Stimulated activated CD4-positive, alpha-beta T cell treated with anti-CD3 and anti-CD28 coated beads, Interleukin-1b, Interleukin-23, amount 100 ng/mL, for 4 hours (primary cell): ENCODE results near the gene ZNF155.
"Not testable (repeated sequence)": the region's sequence is repeated elsewhere in the genome, so short reads cannot be mapped to it uniquely, and the experiment has no call there.

ENCODE experiments used
- DNase-seq, 2 donors: peaks; one replicate each; pipeline ENCODE4 v3.0.0-alpha.2; 2020; ENCODE audit warnings: low read depth in 2 of 2

Gene ZNF155

GRCh38 chr19:43983912-43984686, at the start of gene ZNF155:
Gene ZNF155, plus strand, starts transcription at chr19:43984188. Its CDS starts 4,356 bp downstream, at chr19:43988544.
- peak; percentile 47 to 48 for DNase-seq

GRCh38 chr19:43934985-43935708, 48.8 kb upstream of the ZNF155 start, which contains the start of gene ZNF45:
Gene ZNF45, minus strand, starts transcription at chr19:43935282. Its CDS starts 13,097 bp downstream, at chr19:43922185.
- DNase-seq = peak; percentile 83

- DNase-seq = no peak
Measured at GRCh38 chr19:43936188-43936587, 47.8 kb upstream of the ZNF155 start.

- no peak for DNase-seq
Measured at GRCh38 chr19:43939557-43940260, 44.3 kb upstream of the ZNF155 start.

DNA sequence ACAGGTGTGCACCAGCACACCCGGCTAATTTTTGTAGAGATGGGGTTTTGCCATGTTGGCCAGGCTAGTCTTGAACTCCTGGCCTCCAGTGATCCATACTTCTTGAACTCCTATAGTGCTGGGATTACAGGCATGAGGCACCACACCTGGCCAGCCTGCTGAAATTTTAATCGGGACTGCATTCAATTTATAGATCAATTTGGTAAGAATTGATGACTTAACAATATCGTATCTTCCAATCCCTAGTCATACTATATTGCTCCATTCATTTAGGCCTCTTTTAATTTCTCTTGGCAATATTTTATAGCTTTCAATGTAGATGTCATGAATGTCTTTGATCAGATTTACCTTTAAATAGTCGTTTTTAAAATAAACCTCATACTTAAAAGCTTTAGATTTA, 43.3 kb upstream of the ZNF155 start:
- no peak for DNase-seq

GRCh38 chr19:43941209-43941608, 42.8 kb upstream of the ZNF155 start:
- DNase-seq = no peak

GRCh38 chr19:43947412-43947811, 36.6 kb upstream of the ZNF155 start:
- DNase-seq = not testable (repeated sequence)

- not testable (repeated sequence) for DNase-seq
Measured at GRCh38 chr19:43949803-43950202, 34.2 kb upstream of the ZNF155 start.

DNA sequence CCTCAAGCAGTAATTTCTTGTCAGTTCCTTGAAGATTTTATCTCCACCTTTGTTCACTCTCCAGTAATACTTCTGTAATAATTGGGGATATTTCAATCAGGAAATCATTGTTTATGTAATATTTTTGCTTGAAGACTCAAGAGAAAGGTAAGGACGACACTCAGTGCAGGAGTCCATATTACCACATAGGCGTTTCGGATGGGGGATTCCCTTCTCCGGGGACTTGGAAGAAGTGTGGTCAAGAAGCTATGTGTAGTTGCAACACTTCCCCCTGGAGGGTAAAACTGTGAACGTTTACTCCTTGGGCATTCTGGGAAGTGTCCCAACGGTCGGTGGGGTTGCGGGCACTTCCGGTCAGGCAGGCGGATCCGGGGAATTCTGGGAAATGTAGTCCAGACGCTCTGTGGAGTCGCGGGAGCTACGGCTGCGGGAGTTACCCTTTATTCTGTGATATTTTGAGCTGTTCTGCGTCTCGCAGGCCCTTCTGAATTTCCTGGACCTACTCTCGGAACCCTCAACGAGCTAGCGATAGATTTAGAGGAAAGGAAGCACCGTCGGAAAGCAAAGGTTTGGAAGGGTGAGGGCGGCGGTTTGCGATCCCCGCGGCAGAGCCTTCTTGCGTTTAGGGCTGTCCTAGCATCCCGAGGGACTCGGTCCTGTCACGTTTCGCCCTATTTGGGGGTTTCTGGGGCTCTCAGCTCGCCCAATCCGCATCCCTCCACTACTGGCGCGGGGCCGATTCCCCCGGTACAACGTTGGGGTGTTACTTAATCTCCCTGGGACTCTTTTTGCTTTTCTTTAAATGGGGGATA, 32.9 kb upstream of the ZNF155 start, which contains the start of gene ZNF221:
Gene ZNF221, plus strand, starts transcription at position 395 of the 812 bp plus-strand sequence. CDS start 11,499 bp downstream, outside the sequence.
- peak; percentile 14 to 42 for DNase-seq

- no peak for DNase-seq
Measured at GRCh38 chr19:43956827-43957226, 27.2 kb upstream of the ZNF155 start.

DNA sequence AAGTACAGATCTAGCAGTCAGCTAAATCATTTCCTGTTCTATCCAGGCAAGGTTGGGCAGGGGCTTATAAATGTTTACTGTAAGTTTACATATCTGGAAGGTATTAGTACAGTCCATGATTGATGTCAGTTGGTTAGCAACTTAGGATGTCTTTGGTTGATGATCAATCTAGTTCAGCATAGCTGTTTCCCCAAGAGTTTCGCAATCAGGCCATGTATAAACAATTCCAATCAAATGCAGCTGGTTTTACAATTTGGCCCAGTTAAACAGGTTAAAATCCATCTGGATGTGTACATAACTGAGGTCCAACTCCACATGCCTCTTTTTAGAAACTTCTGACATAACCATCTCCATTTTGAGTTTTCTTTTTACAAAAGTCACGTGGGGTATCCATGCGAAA, 26.1 kb upstream of the ZNF155 start:
- DNase-seq = no peak

- no peak for DNase-seq
Measured at GRCh38 chr19:43960411-43960810, 23.6 kb upstream of the ZNF155 start.

DNA sequence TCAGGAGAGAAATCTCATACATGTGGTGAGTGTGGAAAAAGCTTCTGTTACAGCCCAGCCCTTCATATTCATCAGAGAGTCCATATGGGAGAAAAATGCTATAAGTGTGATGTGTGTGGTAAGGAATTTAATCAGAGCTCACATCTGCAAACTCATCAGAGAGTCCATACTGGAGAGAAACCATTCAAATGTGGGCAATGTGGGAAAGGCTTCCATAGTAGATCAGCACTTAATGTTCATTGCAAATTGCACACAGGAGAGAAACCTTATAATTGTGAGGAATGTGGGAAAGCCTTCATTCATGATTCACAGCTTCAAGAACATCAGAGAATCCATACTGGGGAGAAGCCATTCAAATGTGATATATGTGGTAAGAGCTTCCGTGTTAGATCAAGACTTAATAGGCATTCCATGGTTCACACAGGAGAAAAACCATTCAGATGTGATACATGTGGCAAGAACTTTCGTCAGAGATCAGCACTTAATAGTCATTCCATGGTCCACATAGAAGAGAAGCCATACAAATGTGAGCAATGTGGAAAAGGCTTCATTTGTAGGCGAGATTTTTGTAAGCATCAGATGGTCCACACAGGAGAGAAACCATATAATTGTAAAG, 17.8 kb upstream of the ZNF155 start:
- no peak for DNase-seq

GRCh38 chr19:43976732-43977131, 7.3 kb upstream of the ZNF155 start:
- DNase-seq = no peak

DNA sequence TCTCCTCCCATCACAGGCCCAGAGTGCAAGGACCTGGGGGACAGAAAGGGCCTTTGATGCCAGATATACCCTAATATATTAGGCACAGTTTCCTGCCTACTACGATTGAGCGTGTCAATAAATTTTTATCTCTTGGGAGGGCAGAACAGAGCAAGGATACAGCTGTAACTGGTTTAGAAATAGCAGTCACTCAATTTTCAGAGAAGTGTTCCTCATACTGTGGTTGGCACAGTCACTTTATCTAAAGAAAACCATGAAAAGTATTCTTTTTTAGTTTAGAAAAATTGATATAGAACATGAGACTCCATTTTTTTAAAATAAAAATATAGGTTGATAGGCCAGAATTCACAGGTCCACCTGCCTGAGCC, 460 bp upstream of the ZNF155 start:
- no peak for DNase-seq

- DNase-seq = no peak
Measured at GRCh38 chr19:43984687-43985000, 656 bp downstream of the ZNF155 start.

GRCh38 chr19:43997631-43998290, 13.8 kb downstream of the ZNF155 start:
- DNase-seq = no peak

GRCh38 chr19:44002212-44002565, 18.2 kb downstream of the ZNF155 start:
- no peak for DNase-seq

- peak; percentile 56 to 71 for DNase-seq
Measured at GRCh38 chr19:44002566-44003460, 18.8 kb downstream of the ZNF155 start, which contains the start of gene ZNF230. Gene ZNF230, plus strand, starts transcription at chr19:44002957. Its CDS starts 4,122 bp downstream, at chr19:44007079.
